Liver (tissue), 9 donors: ENCODE data around the gene KANSL1. TPM values are rescaled to one million over a fixed set of nuclear protein-coding genes. Genes with fewer than 3 reads are reported as not detected.

ENCODE experiments used
- DNase-seq: peaks from one replicate; pipeline ENCODE4 v3.0.0-alpha.2; 2017; ENCODE audit warnings: low spot score
- H3K27ac ChIP-seq, 2 donors: one replicate each; pipeline ENCODE4 v1.7.0; 2013; ENCODE audit warnings: inconsistent platforms in 2 of 2, low read length in 2 of 2, control low read depth in 1 of 2, low read depth in 1 of 2, mild to moderate bottlenecking in 1 of 2
- H3K27me3 ChIP-seq, 4 donors: one replicate each; pipeline versions ENCODE4 v1.6.1 to v1.7.0; 2013; ENCODE audit warnings: low read length in 3 of 4, inconsistent platforms in 1 of 4, mild to moderate bottlenecking in 1 of 4, moderate library complexity in 1 of 4; ENCODE audit not compliant: control insufficient read depth in 4 of 4, insufficient read depth in 4 of 4
- H3K36me3 ChIP-seq, 4 donors: one replicate each; pipeline versions ENCODE4 v1.6.1 to v1.7.0; 2013; ENCODE audit warnings: low read length in 3 of 4, mild to moderate bottlenecking in 3 of 4, low read depth in 1 of 4, moderate library complexity in 1 of 4; ENCODE audit not compliant: control insufficient read depth in 4 of 4, insufficient read depth in 3 of 4
- H3K4me1 ChIP-seq, 4 donors: one replicate each; pipeline versions ENCODE4 v1.6.1 to v1.7.0; 2013; ENCODE audit warnings: low read length in 3 of 4, mild to moderate bottlenecking in 3 of 4, moderate library complexity in 1 of 4; ENCODE audit not compliant: control insufficient read depth in 4 of 4, insufficient read depth in 4 of 4
- H3K4me3 ChIP-seq, 3 donors: one replicate each; pipeline versions ENCODE4 v1.6.1 to v1.7.0; 2013; ENCODE audit warnings: low read length in 3 of 3, control low read depth in 1 of 3, low read depth in 1 of 3, mild to moderate bottlenecking in 1 of 3
- H3K9ac ChIP-seq, 2 donors: one replicate each; pipeline ENCODE4 v1.7.0; 2013; ENCODE audit warnings: low read length in 2 of 2, mild to moderate bottlenecking in 2 of 2, moderate library complexity in 2 of 2, control low read depth in 1 of 2, low read depth in 1 of 2
- H3K9me3 ChIP-seq, 4 donors: one replicate each; pipeline versions ENCODE4 v1.6.1 to v1.7.0; 2013; ENCODE audit warnings: low read length in 3 of 4; ENCODE audit not compliant: control insufficient read depth in 4 of 4
- CTCF ChIP-seq: fragments of 150-350 bp; IDR thresholded peaks from 2 replicates; pipeline ENCODE4 v1.5.1; 2017; ENCODE audit warnings: improper control_type of control experiment, low read depth, low read length; ENCODE audit not compliant: missing input control
- EGR1 ChIP-seq, 2 donors: IDR thresholded peaks; 2 replicates each; pipeline ENCODE4 v1.6.1; 2016 to 2018; ENCODE audit warnings: antibody characterized with exemption in 2 of 2, low read depth in 2 of 2
- FOXA1 ChIP-seq: IDR thresholded peaks from 2 replicates; pipeline ENCODE4 v1.6.1; 2016; ENCODE audit warnings: antibody characterized with exemption
- FOXA2 ChIP-seq: IDR thresholded peaks from 2 replicates; pipeline ENCODE4 v1.6.1; 2016; ENCODE audit warnings: antibody characterized with exemption
- GABPA ChIP-seq, 2 donors: IDR thresholded peaks in 1 of 2; conservative IDR thresholded peaks in 1 of 2; 2 replicates each; pipeline ENCODE4 v1.6.1; 2016; ENCODE audit warnings: antibody characterized with exemption in 2 of 2, mild to moderate bottlenecking in 1 of 2, moderate library complexity in 1 of 2
- HNF4A ChIP-seq, 2 donors: conservative IDR thresholded peaks; 2 replicates each; pipeline ENCODE4 v1.6.1; 2016; ENCODE audit warnings: antibody characterized with exemption in 2 of 2, mild to moderate bottlenecking in 2 of 2
- HNF4G ChIP-seq: IDR thresholded peaks from 2 replicates; pipeline ENCODE4 v1.6.1; 2016; ENCODE audit warnings: antibody characterized with exemption
- JUND ChIP-seq, 2 donors: IDR thresholded peaks; 2 replicates each; pipeline ENCODE4 v1.6.1; 2016; ENCODE audit warnings: antibody characterized with exemption in 2 of 2
- NR2F2 ChIP-seq: IDR thresholded peaks from 2 replicates; pipeline ENCODE4 v1.6.1; 2016; ENCODE audit warnings: antibody characterized with exemption
- RAD21 ChIP-seq, 2 donors: IDR thresholded peaks; 2 replicates each; pipeline ENCODE4 v1.6.1; 2016; ENCODE audit warnings: antibody characterized with exemption in 2 of 2, mild to moderate bottlenecking in 2 of 2
- RXRA ChIP-seq, 2 donors: IDR thresholded peaks; 2 replicates each; pipeline ENCODE4 v1.6.1; 2017 to 2018; ENCODE audit warnings: antibody characterized with exemption in 2 of 2, mild to moderate bottlenecking in 1 of 2
- TAF1 ChIP-seq: conservative IDR thresholded peaks from 2 replicates; pipeline ENCODE4 v1.6.1; 2016; ENCODE audit warnings: antibody characterized with exemption, mild to moderate bottlenecking
- YY1 ChIP-seq: IDR thresholded peaks from 2 replicates; pipeline ENCODE4 v1.6.1; 2016; ENCODE audit warnings: antibody characterized with exemption, mild to moderate bottlenecking
- ZBTB33 ChIP-seq: IDR thresholded peaks from 2 replicates; pipeline ENCODE4 v1.6.1; 2016; ENCODE audit warnings: antibody characterized with exemption
- WGBS: extraction: QIAGEN DNeasy Blood & Tissue Kit; methylation state at CpG from one replicate; pipeline ENCODE4 v1.1.7; 2013; 5-methylcytosine and 5-hydroxymethylcytosine counted together
- polyA plus RNA-seq, 2 donors: library from polyadenylated mRNA; stranded (reverse) in 1 of 2; unstranded in 1 of 2; fragments of 200-250 nt in 1 of 2; fragments of >200 nt in 1 of 2; fragmentation: Nextera tagmentation in 1 of 2; extraction: Ambion mirVana in 1 of 2; gene quantifications; one replicate each; pipeline versions ENCODE4 v1.2.1 to v1.2.3, GENCODE V29; 2013 to 2015
- total RNA-seq, 2 donors: library from RNA; depleted of rRNA; stranded (reverse); fragments of >200 nt; gene quantifications; one replicate each; pipeline ENCODE4 v1.2.3, GENCODE V29; 2014
- TF ChIP-seq, protein P1 (sequence below): IDR thresholded peaks from 2 replicates; pipeline ENCODE4 v1.6.1; 2016; ENCODE audit warnings: antibody characterized with exemption
- TF ChIP-seq, protein P2 (sequence below): IDR thresholded peaks from 2 replicates; pipeline ENCODE4 v1.6.1; 2016; ENCODE audit warnings: antibody characterized with exemption
- TF ChIP-seq, protein P3 (sequence below): IDR thresholded peaks from 2 replicates; pipeline ENCODE4 v1.6.1; 2016; ENCODE audit warnings: antibody characterized with exemption, mild to moderate bottlenecking
- donor health status: healthy.
- donor health status: healthy.
- donor health status: healthy.
- donor health status: healthy.
- donor health status: healthy.

The KANSL1 gene
- total and polyA plus RNA-seq, 4 donors: 5.5 to 86.3 (median 24.0) TPM

DNA sequence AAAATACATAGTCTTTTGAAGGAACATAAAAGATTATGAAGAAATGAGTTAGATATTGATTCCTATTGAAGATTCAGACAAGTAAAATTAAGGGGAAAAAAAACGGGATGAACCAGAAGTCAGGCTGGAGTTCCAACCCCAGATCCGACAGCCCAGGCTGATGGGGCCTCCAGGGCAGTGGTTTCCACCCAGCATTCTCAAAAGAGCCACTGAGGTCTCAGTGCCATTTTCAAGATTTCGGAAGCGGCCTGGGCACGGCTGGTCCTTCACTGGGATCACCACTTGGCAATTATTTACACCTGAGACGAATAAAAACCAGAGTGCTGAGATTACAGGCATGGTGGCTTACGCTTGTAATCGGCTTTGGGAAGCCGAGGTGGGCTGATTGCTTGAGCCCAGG lies 184.6 kb downstream of the KANSL1 start:
- H3K27ac ChIP-seq: no peak overlapping the region
- no peak for DNase-seq
- H3K36me3 ChIP-seq: no peaks in the 10 kb centered on the region
- H3K4me3 ChIP-seq: no peak overlapping the region
- no peak for TF ChIP-seq HNF4A (conservative IDR thresholded peaks at IDR 0.05)
- TF ChIP-seq HNF4G: no peak
- no peak for TF ChIP-seq ZBTB33
- TF ChIP-seq EGR1 (IDR thresholded peaks at IDR 0.05; ENCODE audit: low read depth in 2 of 2): no peak
- TF ChIP-seq RXRA (IDR thresholded peaks at IDR 0.05): no peak
- no peak for TF ChIP-seq FOXA2
- no peak for TF ChIP-seq TAF1
- no peak for TF ChIP-seq FOXA1
- TF ChIP-seq, protein P1, sequence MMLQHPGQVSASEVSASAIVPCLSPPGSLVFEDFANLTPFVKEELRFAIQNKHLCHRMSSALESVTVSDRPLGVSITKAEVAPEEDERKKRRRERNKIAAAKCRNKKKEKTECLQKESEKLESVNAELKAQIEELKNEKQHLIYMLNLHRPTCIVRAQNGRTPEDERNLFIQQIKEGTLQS: no peak
- no peak for TF ChIP-seq YY1
- TF ChIP-seq, protein P2, sequence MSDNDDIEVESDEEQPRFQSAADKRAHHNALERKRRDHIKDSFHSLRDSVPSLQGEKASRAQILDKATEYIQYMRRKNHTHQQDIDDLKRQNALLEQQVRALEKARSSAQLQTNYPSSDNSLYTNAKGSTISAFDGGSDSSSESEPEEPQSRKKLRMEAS: no peak
- TF ChIP-seq GABPA (IDR thresholded peaks at IDR 0.05 in 1 of 2, conservative IDR thresholded peaks at IDR 0.05 in 1 of 2): no peak
- TF ChIP-seq NR2F2: no peak
- TF ChIP-seq RAD21 (IDR thresholded peaks at IDR 0.05): no peak
- TF ChIP-seq JUND (IDR thresholded peaks at IDR 0.05): no peak
- TF ChIP-seq CTCF: no peak
- TF ChIP-seq, protein P3, sequence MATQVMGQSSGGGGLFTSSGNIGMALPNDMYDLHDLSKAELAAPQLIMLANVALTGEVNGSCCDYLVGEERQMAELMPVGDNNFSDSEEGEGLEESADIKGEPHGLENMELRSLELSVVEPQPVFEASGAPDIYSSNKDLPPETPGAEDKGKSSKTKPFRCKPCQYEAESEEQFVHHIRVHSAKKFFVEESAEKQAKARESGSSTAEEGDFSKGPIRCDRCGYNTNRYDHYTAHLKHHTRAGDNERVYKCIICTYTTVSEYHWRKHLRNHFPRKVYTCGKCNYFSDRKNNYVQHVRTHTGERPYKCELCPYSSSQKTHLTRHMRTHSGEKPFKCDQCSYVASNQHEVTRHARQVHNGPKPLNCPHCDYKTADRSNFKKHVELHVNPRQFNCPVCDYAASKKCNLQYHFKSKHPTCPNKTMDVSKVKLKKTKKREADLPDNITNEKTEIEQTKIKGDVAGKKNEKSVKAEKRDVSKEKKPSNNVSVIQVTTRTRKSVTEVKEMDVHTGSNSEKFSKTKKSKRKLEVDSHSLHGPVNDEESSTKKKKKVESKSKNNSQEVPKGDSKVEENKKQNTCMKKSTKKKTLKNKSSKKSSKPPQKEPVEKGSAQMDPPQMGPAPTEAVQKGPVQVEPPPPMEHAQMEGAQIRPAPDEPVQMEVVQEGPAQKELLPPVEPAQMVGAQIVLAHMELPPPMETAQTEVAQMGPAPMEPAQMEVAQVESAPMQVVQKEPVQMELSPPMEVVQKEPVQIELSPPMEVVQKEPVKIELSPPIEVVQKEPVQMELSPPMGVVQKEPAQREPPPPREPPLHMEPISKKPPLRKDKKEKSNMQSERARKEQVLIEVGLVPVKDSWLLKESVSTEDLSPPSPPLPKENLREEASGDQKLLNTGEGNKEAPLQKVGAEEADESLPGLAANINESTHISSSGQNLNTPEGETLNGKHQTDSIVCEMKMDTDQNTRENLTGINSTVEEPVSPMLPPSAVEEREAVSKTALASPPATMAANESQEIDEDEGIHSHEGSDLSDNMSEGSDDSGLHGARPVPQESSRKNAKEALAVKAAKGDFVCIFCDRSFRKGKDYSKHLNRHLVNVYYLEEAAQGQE: no peak
- H3K9ac ChIP-seq: no peak overlapping the region
- H3K27me3 ChIP-seq: no peaks in the 10 kb centered on the region
- H3K9me3 ChIP-seq: no peaks in the 10 kb centered on the region
- WGBS: 92% methylated on average over 9 of the region's 9 CpGs
- peaks cover 5 to 10% (median 9%) of the 10 kb centered on the region in 4 donors for H3K4me1 ChIP-seq
